Measurements from ENCODE around the gene GATA6. TPM values are rescaled to one million over a fixed set of nuclear protein-coding genes. Genes with fewer than 3 reads are reported as not detected.

The GATA6 gene
- polyA plus RNA-seq, 1 donor (not counting 4 experiments of a cell fraction or from before 2014, with no cell fraction given), result 0.37 TPM

GRCh38 chr18:22186484-22186971, 17.1 kb downstream of the GATA6 start:
- H3K36me3 ChIP-seq (ENCODE audit: control insufficient read depth in 2 of 2, extremely low read depth in 1 of 2, insufficient read depth in 2 of 2, low read length in 2 of 2), result no peaks in the 10 kb centered on the region
- H2AFZ ChIP-seq (ENCODE audit: control insufficient read depth, low read length), result no peak overlapping the region
- TF ChIP-seq CTCF (optimal IDR thresholded peaks at IDR 0.05 in 1 of 3, IDR thresholded peaks at IDR 0.05 in 1 of 3, conservative IDR thresholded peaks at IDR 0.05 in 1 of 3; ENCODE audit: extremely low read depth in 1 of 3, insufficient read depth in 2 of 3, low read length in 3 of 3) (no peak), EZH2 (IDR thresholded peaks at IDR 0.05; ENCODE audit: low read length) (no peak)
- peak overlapping the region; percentile 48 for H3K4me2 ChIP-seq (ENCODE audit: control insufficient read depth, extremely low read depth, insufficient read depth, low read depth, low read length)
- H3K9ac ChIP-seq (ENCODE audit: control insufficient read depth, extremely low read depth, insufficient read depth, low read length), result no peak overlapping the region
- no peaks in the 10 kb centered on the region for H3K79me2 ChIP-seq (ENCODE audit: control insufficient read depth, insufficient read depth, low read length)
- H3K4me3 ChIP-seq (ENCODE audit: control insufficient read depth in 2 of 3, extremely low read depth in 1 of 3, insufficient read depth in 2 of 3, low read depth in 1 of 3, low read length in 3 of 3), result no peak overlapping the region
- H3K9me3 ChIP-seq (ENCODE audit: control insufficient read depth, low read depth, low read length), result no peaks in the 10 kb centered on the region
- no peaks in the 10 kb centered on the region for H4K20me1 ChIP-seq (ENCODE audit: control insufficient read depth, extremely low read depth, insufficient read depth, low read length)
- DNase-seq (ENCODE audit: low read depth, low spot score), result peak; percentile 81
- dilution Hi-C loops (cut with MboI; ENCODE audit: extremely low pct_ligation_motif_present, low sequenced_read_pairs), result no loop called here
- FAIRE-seq, result peak; percentile 73
- H3K4me1 ChIP-seq (ENCODE audit: control insufficient read depth, extremely low read depth, insufficient read depth, low read length), result peaks cover 17% of the 10 kb centered on the region
- H3K9me1 ChIP-seq (ENCODE audit: control insufficient read depth, extremely low read depth, insufficient read depth, low read length), result no peaks in the 10 kb centered on the region
- no peak overlapping the region for H3K27ac ChIP-seq (ENCODE audit: control insufficient read depth, insufficient read depth, low read length)
- H3K27me3 ChIP-seq (ENCODE audit: control insufficient read depth, extremely low read depth, insufficient read depth, low read length), result no peaks in the 10 kb centered on the region

DNA sequence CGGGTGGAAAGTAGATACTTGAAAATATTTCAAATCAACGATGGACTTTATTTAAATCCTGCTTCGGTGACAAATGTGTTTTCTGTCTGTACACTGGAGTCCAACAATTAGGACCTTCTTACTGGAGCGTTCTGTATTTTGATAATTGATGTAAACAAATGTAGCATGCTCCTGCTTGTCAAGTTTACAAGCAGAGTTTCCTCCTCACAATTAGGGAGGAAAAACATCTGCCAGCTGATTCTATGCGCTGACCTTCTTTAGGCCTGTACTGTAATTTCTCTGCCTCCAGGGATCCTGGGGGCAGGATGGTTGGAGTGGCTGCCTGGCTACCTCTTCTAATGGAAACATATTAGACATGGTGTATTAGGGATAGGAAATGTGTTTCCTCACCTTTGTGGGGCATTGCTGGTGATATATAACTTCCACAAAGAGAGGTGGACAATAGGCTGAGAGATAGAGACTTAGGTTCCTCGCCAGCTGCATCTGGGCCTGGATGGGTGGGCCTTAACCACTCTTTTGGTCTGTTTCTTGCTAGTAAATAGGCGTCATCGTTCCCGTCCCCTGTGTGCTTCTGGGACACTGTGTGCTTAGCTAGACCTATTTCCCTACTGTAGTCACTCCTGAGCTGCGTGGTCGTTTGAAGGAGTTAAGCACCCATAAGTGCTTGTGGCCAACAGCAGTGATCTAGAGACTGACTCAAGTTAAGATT, 19.3 kb downstream of the GATA6 start:
- no peak overlapping the region for H3K9ac ChIP-seq (ENCODE audit: control insufficient read depth, extremely low read depth, insufficient read depth, low read length)
- no peak for DNase-seq (ENCODE audit: low read depth, low spot score)
- FAIRE-seq, result peak; percentile 29
- H3K79me2 ChIP-seq (ENCODE audit: control insufficient read depth, insufficient read depth, low read length), result no peaks in the 10 kb centered on the region
- no peak for TF ChIP-seq CTCF (optimal IDR thresholded peaks at IDR 0.05 in 1 of 3, IDR thresholded peaks at IDR 0.05 in 1 of 3, conservative IDR thresholded peaks at IDR 0.05 in 1 of 3; ENCODE audit: extremely low read depth in 1 of 3, insufficient read depth in 2 of 3, low read length in 3 of 3)
- TF ChIP-seq EZH2 (IDR thresholded peaks at IDR 0.05; ENCODE audit: low read length), result no peak
- dilution Hi-C loops (cut with MboI; ENCODE audit: extremely low pct_ligation_motif_present, low sequenced_read_pairs), result no loop called here
- peaks cover 11% of the 10 kb centered on the region for H3K4me1 ChIP-seq (ENCODE audit: control insufficient read depth, extremely low read depth, insufficient read depth, low read length)
- no peak overlapping the region for H3K27ac ChIP-seq (ENCODE audit: control insufficient read depth, insufficient read depth, low read length)
- H3K27me3 ChIP-seq (ENCODE audit: control insufficient read depth, extremely low read depth, insufficient read depth, low read length), result no peaks in the 10 kb centered on the region
- H3K9me3 ChIP-seq (ENCODE audit: control insufficient read depth, low read depth, low read length), result no peaks in the 10 kb centered on the region
- no peak overlapping the region for H3K4me3 ChIP-seq (ENCODE audit: control insufficient read depth in 2 of 3, extremely low read depth in 1 of 3, insufficient read depth in 2 of 3, low read depth in 1 of 3, low read length in 3 of 3)
- H3K9me1 ChIP-seq (ENCODE audit: control insufficient read depth, extremely low read depth, insufficient read depth, low read length), result no peaks in the 10 kb centered on the region
- H3K36me3 ChIP-seq (ENCODE audit: control insufficient read depth in 2 of 2, extremely low read depth in 1 of 2, insufficient read depth in 2 of 2, low read length in 2 of 2), result no peaks in the 10 kb centered on the region
- no peak overlapping the region for H3K4me2 ChIP-seq (ENCODE audit: control insufficient read depth, extremely low read depth, insufficient read depth, low read depth, low read length)
- no peaks in the 10 kb centered on the region for H4K20me1 ChIP-seq (ENCODE audit: control insufficient read depth, extremely low read depth, insufficient read depth, low read length)
- H2AFZ ChIP-seq (ENCODE audit: control insufficient read depth, low read length), result no peak overlapping the region

Data from keratinocyte (primary cell).